CD4-positive, alpha-beta T cell treated with Interleukin-21 for 1 hour (primary cell): ENCODE data around the gene IHH.

ENCODE experiments used
- DNase-seq: peaks from one replicate; pipeline ENCODE4 v3.0.0-alpha.2; 2020

IHH gene

DNA sequence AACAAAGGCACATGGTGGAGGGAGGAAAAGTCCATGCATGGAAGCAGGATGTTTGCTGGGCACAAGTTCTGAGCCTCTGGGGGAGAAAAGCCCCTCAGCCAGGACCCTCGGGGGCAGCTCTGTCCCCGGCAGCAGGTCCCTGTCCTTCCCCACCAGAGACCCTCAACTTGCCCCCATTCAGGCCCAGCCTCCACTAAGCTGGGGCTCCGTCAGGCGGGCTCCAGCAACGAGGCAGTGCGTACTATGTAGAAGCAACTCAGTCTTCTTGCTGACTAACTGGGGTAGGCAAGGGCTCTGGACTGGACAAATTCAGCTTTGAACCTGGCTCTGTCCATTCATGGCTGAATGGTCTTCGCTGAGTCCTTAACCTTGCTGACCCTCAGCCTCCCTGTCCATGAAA, 42.4 kb downstream of the IHH start:
- DNase-seq = no peak

DNA sequence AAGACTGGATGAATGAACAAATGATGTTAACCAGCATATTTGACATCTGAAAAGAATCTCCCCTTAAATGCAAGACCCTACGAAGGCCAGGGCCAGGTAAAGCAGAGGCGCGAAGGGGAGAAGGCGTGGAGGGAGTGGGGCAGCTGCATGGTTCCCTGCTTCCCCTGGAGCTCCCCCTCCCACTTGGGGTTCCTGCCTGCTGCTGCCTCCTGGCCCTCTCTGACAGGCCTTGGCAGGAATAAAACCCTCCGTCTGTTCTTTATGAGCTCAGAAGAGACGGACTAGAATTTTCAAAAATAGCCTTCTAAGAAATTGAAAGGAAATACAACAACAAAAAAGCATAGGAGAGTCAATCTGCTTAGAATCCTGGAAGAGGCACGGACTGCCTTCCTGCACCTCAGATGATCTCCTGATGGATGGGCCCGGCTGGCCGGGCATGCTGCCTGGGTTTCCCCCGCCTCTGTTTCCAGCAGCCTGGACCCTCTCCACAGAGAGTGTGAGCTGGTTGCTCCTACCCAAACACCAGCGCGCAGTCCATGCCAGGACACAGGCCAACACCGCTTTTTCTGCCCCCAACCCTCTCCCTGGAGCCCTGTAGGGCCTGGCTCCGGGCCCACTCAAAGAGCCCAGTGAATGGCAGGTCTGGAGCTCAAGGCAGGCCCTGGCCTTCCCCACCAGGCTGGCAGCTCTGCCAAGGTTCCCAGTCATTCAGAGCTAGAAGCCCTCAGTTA, 43.4 kb downstream of the IHH start:
- DNase-seq = no peak

DNA sequence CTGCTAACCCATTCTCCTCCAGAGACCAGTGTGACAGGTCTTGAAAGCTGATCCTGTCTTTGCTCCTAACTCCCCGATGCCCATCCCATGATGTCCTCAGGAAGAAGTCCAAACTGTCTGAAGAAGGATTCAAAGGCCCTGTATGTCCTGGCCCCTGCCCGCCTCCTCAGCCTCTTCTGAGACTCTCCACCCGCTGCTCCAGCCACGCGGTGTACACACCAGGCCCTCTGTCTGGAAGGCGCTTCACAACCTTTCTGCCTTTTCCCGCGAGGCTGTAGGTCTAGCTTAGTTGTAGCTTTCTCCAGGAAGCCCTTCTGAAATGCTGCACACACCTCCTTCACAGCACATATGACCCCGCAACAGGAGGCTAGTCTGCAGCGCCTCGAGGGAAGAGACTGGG, 44.0 kb downstream of the IHH start:
- DNase-seq = no peak

- DNase-seq = no peak
Observed at GRCh38 chr2:219010873-219011272, 49.8 kb downstream of the IHH start.

DNA sequence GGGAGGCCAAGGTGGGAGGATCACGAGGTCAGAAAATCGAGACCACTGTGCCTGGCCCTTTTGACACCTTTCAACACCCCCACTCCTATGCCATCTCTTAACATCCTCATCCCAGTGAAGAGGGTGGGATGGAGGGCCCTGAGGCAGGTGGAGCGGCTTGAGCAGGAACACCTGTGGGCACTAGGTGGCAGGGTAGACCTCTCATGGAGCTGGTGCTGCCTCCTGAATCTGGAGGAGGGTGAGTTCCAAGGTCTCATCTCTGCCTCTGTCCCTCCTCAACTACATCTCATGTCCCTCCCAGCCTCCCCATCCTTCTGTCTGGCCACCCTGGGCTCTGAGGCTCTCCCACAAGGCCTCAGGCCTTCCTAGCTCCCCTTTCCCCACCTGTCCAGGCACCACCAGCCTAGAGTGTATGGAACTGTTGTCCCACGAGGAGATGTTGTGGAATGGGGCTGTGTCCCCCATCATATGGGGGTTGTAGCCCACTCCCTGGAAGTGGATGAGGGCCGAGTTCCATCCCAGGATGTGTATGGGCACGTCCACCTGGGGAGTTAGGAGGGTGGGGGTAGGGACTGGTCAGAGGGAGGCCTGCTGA, 50.5 kb downstream of the IHH start:
- no peak for DNase-seq

DNA sequence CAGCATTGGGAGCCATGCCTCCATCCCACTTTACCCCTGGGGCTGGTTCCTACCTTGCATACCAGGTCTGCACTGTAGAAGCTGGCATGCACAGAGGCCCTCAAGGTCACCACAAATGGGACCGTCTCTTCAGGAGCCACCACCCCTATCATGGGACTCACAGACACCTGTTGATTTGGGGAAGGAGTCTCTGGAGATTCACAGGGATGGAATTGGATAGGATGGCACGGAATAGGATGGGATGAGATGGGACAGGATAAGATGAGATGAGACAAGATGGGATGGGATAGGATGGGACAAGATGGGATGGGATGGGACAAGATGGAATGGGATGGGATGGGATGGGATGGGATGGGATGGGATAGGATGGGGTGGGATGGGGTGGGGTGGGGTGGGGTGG, 51.4 kb downstream of the IHH start:
- DNase-seq = no peak
